ENCODE results near the gene APIP. TPM values are rescaled to one million over a fixed set of nuclear protein-coding genes. Genes with fewer than 3 reads are reported as not detected.

Gene APIP
- total RNA-seq, 1 donor from 2014 or later, result 19.0 TPM

- DNase-seq (ENCODE audit: low read depth), result no peak
- Histone ChIP-seq H3K36me3 (ENCODE audit: control insufficient read depth, insufficient read depth, low read length) (no peaks in the 10 kb centered on the region), H3K4me3 (ENCODE audit: low read depth, low read length) (no peak overlapping the region), H3K27me3 (ENCODE audit: control insufficient read depth, insufficient read depth, low read length) (no peaks in the 10 kb centered on the region)
- TF ChIP-seq CTCF (IDR thresholded peaks at IDR 0.05; ENCODE audit: insufficient read depth, low read length, severe bottlenecking), result no peak
- no peak for FAIRE-seq
These were observed 72.9 kb downstream of the APIP start for GRCh38 chr11:34843271-34843670.

GRCh38 chr11:34840736-34841386 lies 75.3 kb downstream of the APIP start:
- TF ChIP-seq CTCF (IDR thresholded peaks at IDR 0.05; ENCODE audit: insufficient read depth, low read length, severe bottlenecking), result peak; percentile 76
- FAIRE-seq (peak; percentile 13), DNase-seq (ENCODE audit: low read depth) (peak; percentile 72)
- Histone ChIP-seq H3K4me3 (ENCODE audit: low read depth, low read length) (no peak overlapping the region), H3K36me3 (ENCODE audit: control insufficient read depth, insufficient read depth, low read length) (no peaks in the 10 kb centered on the region), H3K27me3 (ENCODE audit: control insufficient read depth, insufficient read depth, low read length) (no peaks in the 10 kb centered on the region)

GRCh38 chr11:34839969-34840368 lies 76.2 kb downstream of the APIP start:
- no peaks in the 10 kb centered on the region for H3K36me3 ChIP-seq (ENCODE audit: control insufficient read depth, insufficient read depth, low read length)
- H3K27me3 ChIP-seq (ENCODE audit: control insufficient read depth, insufficient read depth, low read length), result no peaks in the 10 kb centered on the region
- FAIRE-seq (no peak), DNase-seq (ENCODE audit: low read depth) (no peak)
- no peak overlapping the region for H3K4me3 ChIP-seq (ENCODE audit: low read depth, low read length)
- no peak for TF ChIP-seq CTCF (IDR thresholded peaks at IDR 0.05; ENCODE audit: insufficient read depth, low read length, severe bottlenecking)

- Histone ChIP-seq H3K4me3 (ENCODE audit: low read depth, low read length) (no peak overlapping the region), H3K27me3 (ENCODE audit: control insufficient read depth, insufficient read depth, low read length) (no peaks in the 10 kb centered on the region), H3K36me3 (ENCODE audit: control insufficient read depth, insufficient read depth, low read length) (no peaks in the 10 kb centered on the region)
- peak; percentile 3 for TF ChIP-seq CTCF (IDR thresholded peaks at IDR 0.05; ENCODE audit: insufficient read depth, low read length, severe bottlenecking)
- FAIRE-seq (no peak), DNase-seq (ENCODE audit: low read depth) (peak; percentile 17)
These were observed 79.0 kb downstream of the APIP start for GRCh38 chr11:34836958-34837856.

- FAIRE-seq (no peak), DNase-seq (ENCODE audit: low read depth) (peak; percentile 57)
- H3K4me3 ChIP-seq (ENCODE audit: low read depth, low read length), result no peak overlapping the region
- no peak for TF ChIP-seq CTCF (IDR thresholded peaks at IDR 0.05; ENCODE audit: insufficient read depth, low read length, severe bottlenecking)
- no peaks in the 10 kb centered on the region for H3K27me3 ChIP-seq (ENCODE audit: control insufficient read depth, insufficient read depth, low read length)
- H3K36me3 ChIP-seq (ENCODE audit: control insufficient read depth, insufficient read depth, low read length), result no peaks in the 10 kb centered on the region
These were observed 82.6 kb downstream of the APIP start for GRCh38 chr11:34833602-34834001.

Other genes starting within 250 kb of the APIP start
- gene PDHX, start 239 bp upstream of the APIP start, total RNA-seq, result 26.6 and 28.9 TPM in 2 replicates
- gene CD44, start 222.8 kb upstream of the APIP start, total RNA-seq, result 254 and 319 TPM in 2 replicates

Data from bronchial epithelial cell (primary cell).